Measurements from ENCODE around the gene UBXN2A.
"Not testable (repeated sequence)": the region's sequence is repeated elsewhere in the genome, so short reads cannot be mapped to it uniquely, and the experiment has no call there.

Gene UBXN2A

DNA sequence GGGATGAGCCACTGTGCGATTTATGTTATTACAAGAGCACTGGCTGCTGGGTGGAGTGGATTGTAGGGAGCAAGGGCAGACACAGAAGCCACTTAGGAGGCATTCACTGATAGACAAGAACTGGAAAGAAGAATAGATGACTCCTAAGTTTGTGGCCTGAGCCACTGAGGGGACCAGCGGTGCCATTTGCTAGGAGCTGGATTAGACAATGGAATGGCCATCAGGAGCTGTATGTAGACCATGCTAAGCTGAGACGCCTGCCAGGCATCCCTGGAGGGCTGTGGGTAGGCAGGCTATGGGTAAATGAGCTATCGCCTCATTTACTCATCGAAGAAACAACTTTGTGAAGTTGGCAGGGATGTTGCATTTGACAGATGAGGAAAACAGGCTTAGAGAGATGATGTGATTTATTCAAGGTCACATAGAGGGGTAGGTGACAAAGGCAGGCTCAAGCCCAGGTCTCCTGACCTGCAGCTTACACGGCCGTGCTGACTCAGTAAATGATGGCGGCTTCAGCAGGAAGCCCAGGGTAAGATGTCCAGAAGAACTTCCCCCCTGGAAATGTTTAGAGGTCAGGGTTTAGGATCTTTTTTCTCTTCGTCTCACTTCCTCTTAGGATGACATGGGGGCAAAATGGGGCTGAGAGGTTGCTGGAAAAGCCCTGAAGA is 72.4 kb downstream of the UBXN2A start:
- TF ChIP-seq, protein P1, sequence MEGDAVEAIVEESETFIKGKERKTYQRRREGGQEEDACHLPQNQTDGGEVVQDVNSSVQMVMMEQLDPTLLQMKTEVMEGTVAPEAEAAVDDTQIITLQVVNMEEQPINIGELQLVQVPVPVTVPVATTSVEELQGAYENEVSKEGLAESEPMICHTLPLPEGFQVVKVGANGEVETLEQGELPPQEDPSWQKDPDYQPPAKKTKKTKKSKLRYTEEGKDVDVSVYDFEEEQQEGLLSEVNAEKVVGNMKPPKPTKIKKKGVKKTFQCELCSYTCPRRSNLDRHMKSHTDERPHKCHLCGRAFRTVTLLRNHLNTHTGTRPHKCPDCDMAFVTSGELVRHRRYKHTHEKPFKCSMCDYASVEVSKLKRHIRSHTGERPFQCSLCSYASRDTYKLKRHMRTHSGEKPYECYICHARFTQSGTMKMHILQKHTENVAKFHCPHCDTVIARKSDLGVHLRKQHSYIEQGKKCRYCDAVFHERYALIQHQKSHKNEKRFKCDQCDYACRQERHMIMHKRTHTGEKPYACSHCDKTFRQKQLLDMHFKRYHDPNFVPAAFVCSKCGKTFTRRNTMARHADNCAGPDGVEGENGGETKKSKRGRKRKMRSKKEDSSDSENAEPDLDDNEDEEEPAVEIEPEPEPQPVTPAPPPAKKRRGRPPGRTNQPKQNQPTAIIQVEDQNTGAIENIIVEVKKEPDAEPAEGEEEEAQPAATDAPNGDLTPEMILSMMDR (IDR thresholded peaks at IDR 0.05; ENCODE audit: borderline replicate concordance, insufficient read depth, low read depth, low read length): no peak
- H3K4me3 ChIP-seq (ENCODE audit: low read depth, low read length): no peak overlapping the region

DNA sequence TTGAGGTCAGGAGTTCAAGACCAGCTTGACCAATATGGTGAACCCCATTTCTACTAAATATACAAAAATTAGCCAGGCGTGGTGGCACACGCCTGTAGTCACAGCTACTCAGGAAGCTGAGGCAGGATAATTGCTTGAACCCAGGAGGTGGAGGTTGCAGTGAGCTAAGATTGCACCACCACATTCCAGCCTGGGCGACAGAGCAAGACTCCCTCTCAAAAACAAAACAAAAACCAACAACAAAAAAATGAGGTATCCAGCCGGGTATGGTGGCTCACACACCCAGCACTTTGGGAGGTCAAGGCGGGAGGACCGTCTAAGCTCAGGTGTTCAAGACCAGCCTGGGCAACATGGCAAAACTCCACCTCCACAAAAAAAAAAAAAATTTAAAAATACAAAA is 74.6 kb downstream of the UBXN2A start:
- H3K4me3 ChIP-seq (ENCODE audit: low read depth, low read length): not testable (repeated sequence)

DNA sequence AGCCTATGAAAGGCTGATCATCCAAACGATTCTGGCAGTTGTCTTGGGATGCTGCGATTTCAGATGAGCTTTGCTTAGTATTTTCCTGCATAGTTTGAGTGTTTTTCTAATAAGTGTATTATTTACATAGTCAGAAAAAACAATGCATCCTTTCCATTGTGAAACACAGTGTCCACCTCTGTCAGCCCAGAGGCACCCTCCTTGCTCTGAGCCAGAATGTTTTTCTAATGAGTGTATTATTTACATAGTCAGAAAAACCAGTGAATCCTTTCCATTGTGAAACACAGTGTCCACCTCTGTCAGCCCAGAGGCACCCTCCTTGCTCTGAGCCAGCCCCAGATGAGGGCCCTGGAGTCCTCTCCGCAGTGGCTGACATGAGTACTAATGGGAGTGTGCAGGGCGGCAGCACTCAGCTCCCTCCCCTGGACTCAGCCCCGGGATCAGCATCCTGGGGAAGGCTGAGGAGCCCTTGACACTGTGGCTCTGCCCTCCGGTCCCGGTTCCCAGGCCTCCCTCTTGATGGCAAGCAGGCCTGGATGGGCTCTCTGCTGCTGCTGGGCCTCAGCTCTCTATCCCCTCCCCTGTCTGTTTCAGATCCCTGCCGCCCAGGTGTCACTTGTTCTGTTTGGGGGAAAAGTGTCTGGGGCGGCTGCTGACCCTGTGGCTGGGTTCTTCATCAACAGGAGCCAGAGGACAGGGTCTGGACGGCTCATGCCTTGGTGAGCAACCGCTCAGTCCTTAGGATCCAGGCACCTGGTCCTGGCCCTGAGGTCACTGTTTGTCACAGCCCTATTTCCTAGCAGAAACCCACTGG is 75.5 kb downstream of the UBXN2A start:
- H3K4me3 ChIP-seq (ENCODE audit: low read depth, low read length): no peak overlapping the region
- TF ChIP-seq, protein P1 (IDR thresholded peaks at IDR 0.05; ENCODE audit: borderline replicate concordance, insufficient read depth, low read depth, low read length): no peak

DNA sequence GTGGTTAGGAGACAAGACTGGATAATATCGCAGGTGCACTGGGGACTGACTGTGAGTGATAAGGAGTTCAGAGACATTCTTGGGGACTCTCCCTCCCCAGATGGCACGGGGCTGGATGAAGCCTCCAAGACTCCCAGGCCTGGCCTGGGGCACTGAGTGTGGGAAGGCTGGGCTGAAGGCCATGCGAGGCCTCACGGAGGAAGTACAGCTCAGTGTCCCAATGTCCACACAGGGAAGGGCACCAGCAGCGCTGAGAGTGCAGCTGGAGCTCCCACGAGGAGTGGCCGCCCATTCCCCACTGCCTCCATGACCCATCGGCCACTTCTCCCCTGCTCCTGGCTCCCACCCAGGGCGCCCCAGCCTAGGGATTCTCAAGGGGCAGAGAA is 76.1 kb downstream of the UBXN2A start:
- no peak overlapping the region for H3K4me3 ChIP-seq (ENCODE audit: low read depth, low read length)
- TF ChIP-seq, protein P1 (IDR thresholded peaks at IDR 0.05; ENCODE audit: borderline replicate concordance, insufficient read depth, low read depth, low read length): no peak

DNA sequence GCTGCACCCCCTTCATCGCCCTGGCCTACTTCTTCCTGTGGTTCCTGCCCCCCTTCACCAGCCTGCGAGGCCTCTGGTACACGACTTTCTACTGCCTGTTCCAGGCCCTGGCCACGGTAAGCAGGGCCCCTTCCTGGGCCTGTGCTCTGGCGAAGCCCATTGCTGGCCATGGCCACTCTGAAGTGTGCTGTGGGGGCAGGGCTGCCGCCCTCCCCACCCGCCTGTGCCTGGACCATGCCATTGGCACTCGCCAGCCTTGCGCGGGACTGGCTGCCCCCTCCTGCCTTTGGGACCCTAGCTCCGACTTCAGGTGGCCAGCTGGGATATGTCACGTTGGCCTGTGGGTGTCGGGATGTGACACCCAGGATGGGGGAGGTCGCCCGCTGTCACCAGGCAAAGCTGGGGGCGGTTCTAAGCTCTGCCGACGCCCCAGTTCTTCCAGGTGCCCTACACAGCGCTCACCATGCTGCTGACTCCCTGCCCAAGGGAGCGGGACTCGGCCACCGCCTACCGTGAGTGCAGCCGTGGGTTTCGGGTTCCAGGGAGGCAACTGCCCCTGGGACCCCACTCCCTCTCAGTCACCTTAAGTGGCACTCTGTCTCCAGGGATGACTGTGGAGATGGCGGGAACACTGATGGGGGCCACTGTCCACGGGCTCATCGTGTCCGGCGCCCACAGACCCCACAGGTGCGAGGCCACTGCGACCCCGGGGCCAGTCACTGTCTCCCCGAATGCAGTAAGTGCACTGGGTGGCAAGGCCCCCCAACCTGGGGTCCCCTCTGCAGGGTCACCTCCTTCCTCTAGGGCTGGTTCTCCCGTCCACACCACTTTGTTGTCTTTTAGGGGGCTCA is 76.8 kb downstream of the UBXN2A start:
- H3K4me3 ChIP-seq (ENCODE audit: low read depth, low read length): no peak overlapping the region
- TF ChIP-seq, protein P1 (IDR thresholded peaks at IDR 0.05; ENCODE audit: borderline replicate concordance, insufficient read depth, low read depth, low read length): no peak

DNA sequence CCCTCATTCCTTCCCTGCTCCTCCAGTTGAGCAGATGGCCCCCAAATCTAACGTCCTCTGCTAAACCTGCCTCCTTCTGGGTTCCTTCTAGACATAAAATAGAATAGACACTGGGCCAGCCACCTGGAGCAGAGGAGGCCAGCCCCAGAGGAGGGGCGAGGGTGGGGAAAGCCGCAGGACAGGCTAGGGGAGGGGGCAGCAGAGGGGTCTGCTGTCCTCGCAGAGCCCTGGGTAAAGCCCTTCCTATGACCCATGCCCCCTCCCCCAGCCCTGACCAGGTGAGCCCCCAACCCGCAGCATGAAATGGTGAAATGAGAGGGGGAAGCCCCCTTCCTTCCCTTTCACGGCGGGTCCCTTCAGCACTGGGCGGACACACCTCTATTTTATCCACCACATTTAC is 77.4 kb downstream of the UBXN2A start:
- TF ChIP-seq, protein P1 (IDR thresholded peaks at IDR 0.05; ENCODE audit: borderline replicate concordance, insufficient read depth, low read depth, low read length): no peak

DNA sequence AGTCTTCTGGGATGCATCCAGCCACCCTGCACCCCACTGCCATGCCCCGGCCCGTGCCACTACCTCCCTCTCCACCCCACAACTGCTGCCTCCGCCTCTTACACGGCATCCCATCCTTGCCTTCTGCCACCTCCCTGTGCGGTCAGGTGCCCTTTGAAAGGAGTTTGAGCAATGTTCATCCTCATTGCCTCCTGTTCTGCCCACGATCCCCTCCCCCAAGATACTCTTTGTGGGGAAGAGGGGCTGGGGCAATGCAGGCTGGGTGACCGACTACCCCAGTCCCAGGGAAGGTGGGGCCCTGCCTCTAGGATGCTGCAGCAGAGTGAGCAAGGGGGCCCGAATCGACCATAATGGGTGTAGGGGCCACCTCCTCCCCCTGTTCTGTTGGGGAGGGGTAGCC is 78.0 kb downstream of the UBXN2A start:
- no peak overlapping the region for H3K4me3 ChIP-seq (ENCODE audit: low read depth, low read length)
- TF ChIP-seq, protein P1 (IDR thresholded peaks at IDR 0.05; ENCODE audit: borderline replicate concordance, insufficient read depth, low read depth, low read length): no peak

More for the DNA sequence above, 77.4 kb downstream of the UBXN2A start:
- no peak overlapping the region for H3K4me3 ChIP-seq (ENCODE audit: low read depth, low read length)
